Stimulated activated CD8-positive, alpha-beta memory T cell treated with anti-CD3 and anti-CD28 coated beads, Interleukin-7, amount 100 ng/mL, for 4 hours (primary cell): Measurements from ENCODE around the gene MISP3.
A peak's percentile ranks its signal among the peaks of the same experiment; 100 is the strongest.
"Not testable (repeated sequence)": the region's sequence is repeated elsewhere in the genome, so short reads cannot be mapped to it uniquely, and the experiment has no call there.

ENCODE experiments used
- DNase-seq, 2 donors: peaks; one replicate each; pipeline ENCODE4 v3.0.0-alpha.2; 2020; ENCODE audit warnings: low read depth in 2 of 2

The MISP3 gene

GRCh38 chr19:14072535-14073260 is at the start of gene MISP3:
TSS of gene MISP3 (plus strand) at chr19:14072786. CDS start at chr19:14073310, 524 bp downstream.
- peak in 1 of 2 donors; percentile 21 for DNase-seq

DNA sequence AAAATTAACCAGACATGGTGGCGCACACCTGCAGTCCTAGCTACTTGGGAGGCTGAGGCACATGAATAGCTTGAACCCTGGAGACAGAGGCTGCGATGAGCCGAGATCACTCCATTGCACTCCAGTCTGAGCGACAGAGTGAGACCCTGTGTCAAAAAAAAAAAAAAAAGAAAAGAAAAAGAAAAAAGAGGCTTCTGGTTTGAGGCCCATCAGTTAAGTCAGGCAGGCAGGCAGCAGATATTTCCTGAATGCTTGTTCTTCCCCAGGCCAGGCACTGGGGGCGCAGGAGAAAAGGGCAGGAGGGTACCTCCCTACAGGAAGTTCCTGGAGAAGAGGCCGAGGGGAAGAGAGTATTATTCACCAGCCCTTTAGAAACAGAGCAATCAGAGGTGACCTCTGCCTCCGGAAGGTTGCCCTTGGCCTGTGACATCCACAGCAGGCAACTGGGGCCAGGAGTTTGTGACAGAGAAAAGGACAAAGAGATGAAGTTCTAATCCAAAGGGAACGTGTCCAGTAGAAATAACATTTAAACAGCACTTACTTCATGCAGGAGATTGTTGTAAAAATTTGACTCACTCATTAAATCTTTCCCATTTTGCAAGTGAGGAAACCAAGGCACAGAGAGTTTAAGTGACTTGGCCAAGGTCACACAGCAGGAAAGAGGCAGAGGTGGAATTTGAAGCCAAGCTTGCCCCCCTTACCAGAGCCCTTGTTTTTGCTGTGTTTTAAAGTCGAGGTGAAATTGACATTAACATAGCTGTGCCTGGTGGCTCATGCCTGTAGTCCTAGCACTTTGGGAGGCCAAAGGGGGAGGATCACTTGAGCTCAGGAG is 49.0 kb upstream of the MISP3 start:
- no peak for DNase-seq

- DNase-seq: not testable (repeated sequence)
Measured at GRCh38 chr19:14026652-14027192, 45.9 kb upstream of the MISP3 start.

- no peak for DNase-seq
Measured at GRCh38 chr19:14027856-14028450, 44.6 kb upstream of the MISP3 start, which contains the start of gene RLN3. TSS of gene RLN3 (plus strand) at chr19:14028148. CDS start at chr19:14028205, 57 bp downstream.

GRCh38 chr19:14028901-14029300 is 43.7 kb upstream of the MISP3 start:
- DNase-seq: no peak

- peak; percentile 77 to 86 for DNase-seq
Measured at GRCh38 chr19:14030997-14031718, 41.4 kb upstream of the MISP3 start.

DNA sequence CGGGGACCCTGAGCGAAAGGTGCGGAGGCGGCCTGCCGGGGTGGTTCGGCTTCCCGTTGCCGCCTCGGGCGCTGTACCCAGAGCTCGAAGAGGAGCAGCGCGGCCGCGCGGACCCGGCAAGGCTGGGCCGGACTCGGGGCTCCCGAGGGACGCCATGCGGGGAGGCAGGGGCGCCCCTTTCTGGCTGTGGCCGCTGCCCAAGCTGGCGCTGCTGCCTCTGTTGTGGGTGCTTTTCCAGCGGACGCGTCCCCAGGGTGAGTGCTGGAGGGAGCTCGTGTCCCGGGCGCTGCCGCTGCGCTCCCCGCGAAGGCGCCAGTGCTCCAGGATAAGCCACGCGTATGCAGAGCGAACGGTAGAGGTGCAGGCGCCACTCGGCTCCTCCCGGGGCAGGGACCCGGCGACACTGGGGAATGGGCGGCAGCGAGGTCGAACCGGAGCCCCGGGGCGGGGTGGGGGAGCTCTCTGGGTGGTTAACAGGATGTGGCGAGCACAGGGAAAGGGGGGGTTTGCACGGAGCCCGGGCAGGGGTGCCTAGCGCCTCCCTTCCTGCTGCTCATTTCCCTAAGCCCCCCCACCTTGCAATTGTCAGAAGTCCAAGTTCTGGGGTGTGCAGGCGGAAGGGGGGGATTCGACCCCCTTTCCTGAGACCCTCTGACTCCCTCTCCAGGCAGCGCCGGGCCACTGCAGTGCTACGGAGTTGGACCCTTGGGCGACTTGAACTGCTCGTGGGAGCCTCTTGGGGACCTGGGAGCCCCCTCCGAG is 40.7 kb upstream of the MISP3 start, which contains the start of gene IL27RA:
Gene IL27RA, plus strand, starts transcription at position 44 of the 762 bp plus-strand sequence. Its CDS starts 111 bp downstream, at position 155.
- DNase-seq: peak; percentile 47 to 73

- no peak for DNase-seq
Measured at GRCh38 chr19:14033946-14034345, 38.6 kb upstream of the MISP3 start.

- DNase-seq: not testable (repeated sequence)
Measured at GRCh38 chr19:14035159-14035558, 37.4 kb upstream of the MISP3 start.

- DNase-seq: no peak
Measured at GRCh38 chr19:14035706-14036105, 36.9 kb upstream of the MISP3 start.

- DNase-seq: no peak
Measured at GRCh38 chr19:14039181-14039580, 33.4 kb upstream of the MISP3 start.

- DNase-seq: peak in 1 of 2 donors; percentile 6
Measured at GRCh38 chr19:14042659-14043608, 29.7 kb upstream of the MISP3 start.

DNA sequence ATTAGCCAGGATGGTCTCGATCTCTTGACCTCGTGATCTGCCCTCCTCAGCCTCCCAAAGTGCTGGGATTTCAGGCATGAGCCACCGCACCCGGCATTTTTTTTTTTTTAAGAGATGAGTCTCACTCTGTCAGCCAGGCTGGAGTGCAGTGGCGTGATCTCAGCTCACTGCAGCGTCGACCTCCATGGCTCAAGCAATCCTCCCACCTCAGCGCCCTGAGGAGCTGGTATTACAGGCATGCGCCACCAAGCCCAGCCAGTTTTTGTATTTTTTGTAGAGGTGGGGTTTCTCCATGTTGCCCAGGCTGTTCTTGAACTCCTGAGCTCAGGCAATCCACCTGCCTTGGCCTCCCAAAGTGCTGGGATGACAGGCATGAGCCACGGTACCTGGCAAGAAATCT is 24.7 kb upstream of the MISP3 start:
- DNase-seq: not testable (repeated sequence)

GRCh38 chr19:14048443-14049153 is 24.0 kb upstream of the MISP3 start:
- peak; percentile 57 to 63 for DNase-seq

DNA sequence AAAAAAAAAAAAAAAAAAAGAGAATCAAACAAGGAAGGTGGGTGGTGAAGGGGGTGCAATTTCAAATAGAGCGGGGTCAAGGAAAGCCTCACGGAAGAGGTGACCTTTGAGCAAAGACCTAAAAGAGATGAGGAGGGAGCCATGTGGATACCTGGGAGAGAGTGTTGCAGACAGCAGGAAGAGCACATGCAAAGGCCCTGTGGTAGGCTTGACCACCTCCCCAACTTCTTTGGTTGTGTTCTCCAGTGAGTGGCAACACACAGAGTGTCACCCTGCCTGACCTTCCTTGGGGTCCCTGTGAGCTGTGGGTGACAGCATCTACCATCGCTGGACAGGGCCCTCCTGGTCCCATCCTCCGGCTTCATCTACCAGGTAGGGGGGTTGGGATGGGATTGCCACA is 22.1 kb upstream of the MISP3 start:
- DNase-seq: no peak

DNA sequence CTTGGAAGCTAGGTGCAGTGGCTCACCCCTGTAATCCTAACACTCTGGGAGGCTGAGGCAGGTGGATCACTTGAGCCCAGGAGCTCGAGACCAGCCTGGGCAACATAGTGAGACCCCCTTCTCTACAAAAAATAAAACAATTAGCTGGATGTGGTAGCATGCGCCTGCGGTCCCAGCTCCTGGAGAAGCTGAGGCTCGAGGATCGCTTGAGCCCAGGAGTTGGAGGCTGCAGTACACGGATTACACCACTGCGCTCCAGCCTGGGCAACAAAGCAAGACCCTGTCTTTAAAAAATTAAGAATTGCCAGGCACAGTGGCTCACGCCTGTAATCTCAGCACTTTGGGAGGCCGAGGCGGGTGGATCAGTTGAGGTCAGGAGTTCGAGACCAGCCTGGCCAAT is 21.6 kb upstream of the MISP3 start:
- DNase-seq: not testable (repeated sequence)

DNA sequence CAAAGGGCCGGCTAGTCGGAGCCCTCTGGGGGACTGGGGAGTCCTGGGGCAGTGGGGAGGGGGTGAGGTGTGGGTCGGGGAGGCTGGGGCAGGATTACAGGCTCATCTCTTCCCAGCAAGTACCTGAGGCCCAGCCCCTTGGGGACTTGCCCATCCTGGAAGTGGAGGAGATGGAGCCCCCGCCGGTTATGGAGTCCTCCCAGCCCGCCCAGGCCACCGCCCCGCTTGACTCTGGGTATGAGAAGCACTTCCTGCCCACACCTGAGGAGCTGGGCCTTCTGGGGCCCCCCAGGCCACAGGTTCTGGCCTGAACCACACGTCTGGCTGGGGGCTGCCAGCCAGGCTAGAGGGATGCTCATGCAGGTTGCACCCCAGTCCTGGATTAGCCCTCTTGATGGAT is 20.6 kb upstream of the MISP3 start:
- DNase-seq: no peak

DNA sequence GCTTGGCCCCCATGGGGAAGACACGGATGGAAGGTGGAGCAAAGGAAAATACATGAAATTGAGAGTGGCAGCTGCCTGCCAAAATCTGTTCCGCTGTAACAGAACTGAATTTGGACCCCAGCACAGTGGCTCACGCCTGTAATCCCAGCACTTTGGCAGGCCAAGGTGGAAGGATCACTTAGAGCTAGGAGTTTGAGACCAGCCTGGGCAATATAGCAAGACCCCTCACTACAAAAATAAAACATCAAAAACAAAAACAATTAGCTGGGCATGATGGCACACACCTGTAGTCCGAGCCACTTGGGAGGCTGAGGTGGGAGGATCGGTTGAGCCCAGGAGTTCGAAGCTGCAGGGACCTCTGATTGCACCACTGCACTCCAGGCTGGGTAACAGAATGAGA is 20.1 kb upstream of the MISP3 start:
- no peak for DNase-seq

- DNase-seq: no peak
Measured at GRCh38 chr19:14053032-14053431, 19.6 kb upstream of the MISP3 start.
